HepG2 (cell line): ENCODE results near the gene DLL4. TPM values are rescaled to one million over a fixed set of nuclear protein-coding genes. Genes with fewer than 3 reads are reported as not detected.

Source experiments
- BCLAF1 ChIP-seq: fragments of 450-650 bp; IDR thresholded peaks from 2 replicates; pipeline ENCODE4 v1.6.1; 2017; ENCODE audit warnings: mild to moderate bottlenecking
- ELF3 ChIP-seq: IDR thresholded peaks from 2 replicates; pipeline ENCODE4 v1.6.1; 2016; ENCODE audit warnings: missing genetic modification reagents, missing compliant biosample characterization
- ISX ChIP-seq: sonication (generic); formaldehyde crosslinking; conservative IDR thresholded peaks from 2 replicates; pipeline ENCODE4 v1.5.0; 2020; ENCODE audit warnings: missing genetic modification reagents
- RORA ChIP-seq: sonication (generic); formaldehyde crosslinking; IDR thresholded peaks from 2 replicates; pipeline ENCODE4 v1.5.0; 2020; ENCODE audit warnings: mild to moderate bottlenecking, missing genetic modification reagents, moderate library complexity
- SOX6 ChIP-seq, 2 experiments: fragments of 450-650 bp in 1 of 2; sonication (generic) in 1 of 2; formaldehyde crosslinking in 1 of 2; IDR thresholded peaks; 2 replicates each; pipeline versions ENCODE4 v1.4.0 to v1.6.1; 2017 to 2020; ENCODE audit warnings: antibody characterized with exemption in 1 of 2, mild to moderate bottlenecking in 1 of 2, missing genetic modification reagents in 1 of 2
- TFE3 ChIP-seq: IDR thresholded peaks from 2 replicates; pipeline ENCODE4 v1.6.1; 2016
- ZBTB38 ChIP-seq: sonication (generic); formaldehyde crosslinking; IDR thresholded peaks from 2 replicates; pipeline ENCODE4 v1.5.1; 2020; ENCODE audit warnings: mild to moderate bottlenecking, missing genetic modification reagents
- ZBTB40 ChIP-seq, 2 experiments: fragments of 450-650 bp in 1 of 2; sonication (generic) in 1 of 2; formaldehyde crosslinking in 1 of 2; IDR thresholded peaks; 2 replicates each; pipeline versions ENCODE4 v1.6.1 to v1.8.0; 2016 to 2022; ENCODE audit warnings: antibody characterized with exemption in 1 of 2, mild to moderate bottlenecking in 1 of 2, missing genetic modification reagents in 1 of 2
- ZKSCAN8 ChIP-seq: IDR thresholded peaks from 2 replicates; pipeline ENCODE4 v1.6.1; 2016; ENCODE audit warnings: borderline replicate concordance, missing genetic modification reagents, missing compliant biosample characterization
- ZNF101 ChIP-seq: sonication (generic); formaldehyde crosslinking; IDR thresholded peaks from 2 replicates; pipeline ENCODE4 v1.4.0; 2020; ENCODE audit warnings: mild to moderate bottlenecking, low read depth, missing genetic modification reagents, borderline replicate concordance
- ZNF230 ChIP-seq: sonication (generic); formaldehyde crosslinking; IDR thresholded peaks from 2 replicates; pipeline ENCODE4 v1.4.0; 2020; ENCODE audit warnings: mild to moderate bottlenecking, missing genetic modification reagents
- ZNF567 ChIP-seq: sonication (generic); formaldehyde crosslinking; IDR thresholded peaks from 2 replicates; pipeline ENCODE4 v1.8.1; 2023; ENCODE audit warnings: mild to moderate bottlenecking, missing genetic modification reagents, borderline replicate concordance
- polyA plus RNA-seq, 8 experiments: library from polyadenylated mRNA; depleted of rRNA in 3 of 8; stranded (reverse) in 7 of 8; unstranded in 1 of 8; fragments of >200 nt; fragmentation: Illumina TruSeq in 4 of 8; extraction: Trizol in 4 of 8; gene quantifications; 2 replicates each; pipeline versions ENCODE4 v1.2.1 to v1.2.3, GENCODE V29; 2011 to 2016; ENCODE audit warnings: low read depth in 4 of 8, missing spikeins in 1 of 8, mixed read lengths in 1 of 8; ENCODE audit not compliant: insufficient read depth in 1 of 8
- total RNA-seq, 5 experiments: library from RNA; depleted of rRNA; stranded (reverse); fragments of >200 nt; fragmentation: Illumina TruSeq; extraction: Trizol; gene quantifications; 2 replicates each; pipeline ENCODE4 v1.2.3, GENCODE V29; 2016; ENCODE audit warnings: low read depth in 1 of 5

Gene DLL4
- total and polyA plus RNA-seq, 2 of the 13 experiments (the other 11 are each of a cell fraction or from before 2014, with no cell fraction given) = 0.20 to 0.25 TPM

GRCh38 chr15:40906091-40906990 is 22.8 kb upstream of the DLL4 start (continued):
- TF ChIP-seq ISX (CRISPR knock-in tag) (no peak), RORA (CRISPR knock-in tag) (no peak), ZNF230 (CRISPR knock-in tag) (no peak), ELF3 (CRISPR knock-in tag) (0 out of 2 replicates have a peak, but pooled peaks have one; percentile 25), ZNF567 (CRISPR knock-in tag) (no peak), ZBTB40 (IDR thresholded peaks at IDR 0.05) (no peak), ZBTB40 (CRISPR knock-in tag; IDR thresholded peaks at IDR 0.05) (no peak), SOX6 (IDR thresholded peaks at IDR 0.05) (no peak), SOX6 (CRISPR knock-in tag; IDR thresholded peaks at IDR 0.05) (peak; percentile 53), TFE3 (CRISPR knock-in tag) (no peak), ZBTB38 (CRISPR knock-in tag) (no peak; the same call in 1 of the 2 replicates), BCLAF1 (no peak), ZNF101 (CRISPR knock-in tag) (no peak), ZKSCAN8 (no peak)
